SK-N-MC (cell line): Measurements from ENCODE around the gene SHMT1.
A peak's percentile ranks its signal among the peaks of the same experiment; 100 is the strongest.
"Not testable (repeated sequence)": the region's sequence is repeated elsewhere in the genome, so short reads cannot be mapped to it uniquely, and the experiment has no call there.

Source experiments
- DNase-seq: peaks from one replicate; pipeline ENCODE4 v3.0.0-alpha.2; 2011; ENCODE audit warnings: low read depth, low spot score
- H3K27ac ChIP-seq: fragments of 200-600 bp; sonication (generic); 2 replicates; pipeline ENCODE4 v1.5.1; 2016; ENCODE audit warnings: mixed run types
- H3K36me3 ChIP-seq: fragments of 200-600 bp; sonication (generic); 2 replicates; pipeline ENCODE4 v1.6.1; 2017; ENCODE audit warnings: antibody characterized with exemption, low read length, mixed read lengths; ENCODE audit not compliant: insufficient read depth
- H3K4me3 ChIP-seq: fragments of 200-600 bp; sonication (generic); 2 replicates; pipeline ENCODE4 v1.5.1; 2016
- H3K9ac ChIP-seq: fragments of 200-600 bp; sonication (generic); 2 replicates; pipeline ENCODE4 v1.8.0; 2017; ENCODE audit warnings: mixed run types, mixed read lengths; ENCODE audit not compliant: insufficient read length
- H3K9me3 ChIP-seq: fragments of 200-600 bp; sonication (generic); 2 replicates; pipeline ENCODE4 v1.6.1; 2017; ENCODE audit warnings: low read depth, mild to moderate bottlenecking, antibody characterized with exemption, low read length, moderate library complexity, mixed read lengths
- EZH2 ChIP-seq: fragments of 200-600 bp; sonication (generic); IDR thresholded peaks from one replicate; pipeline ENCODE4 v1.6.1; 2017; ENCODE audit warnings: antibody characterized with exemption
- FOXP2 ChIP-seq: optimal IDR thresholded peaks from 2 replicates; pipeline ENCODE3; 2011; ENCODE audit warnings: mild to moderate bottlenecking, moderate library complexity; ENCODE audit not compliant: insufficient read depth; ENCODE audit errors: extremely low read length, control extremely low read depth
- POLR2AphosphoS5 ChIP-seq: IDR thresholded peaks from 2 replicates; pipeline ENCODE4 v1.6.1; 2012; ENCODE audit warnings: mild to moderate bottlenecking, low read depth, low read length, borderline replicate concordance

The SHMT1 gene

GRCh38 chr17:18314059-18314730 lies 49.2 kb downstream of the SHMT1 start:
- no peaks in the 10 kb centered on the region for H3K9me3 ChIP-seq
- TF ChIP-seq FOXP2, result no peak
- no peak for TF ChIP-seq POLR2AphosphoS5
- no peak for TF ChIP-seq EZH2
- peaks cover 30% of the 10 kb centered on the region for H3K36me3 ChIP-seq
- peak overlapping the region; percentile 91 for H3K9ac ChIP-seq
- peak overlapping the region; percentile 19; the same call in 1 of the 2 replicates for H3K27ac ChIP-seq
- no peak for DNase-seq
- peak overlapping the region; percentile 96 for H3K4me3 ChIP-seq

GRCh38 chr17:18309202-18309601 lies 54.1 kb downstream of the SHMT1 start:
- Histone ChIP-seq H3K36me3 (peaks cover 63% of the 10 kb centered on the region), H3K9me3 (no peaks in the 10 kb centered on the region), H3K27ac (no peak overlapping the region), H3K4me3 (no peak overlapping the region), H3K9ac (no peak overlapping the region)
- TF ChIP-seq EZH2, result no peak
- TF ChIP-seq POLR2AphosphoS5, result no peak
- DNase-seq, result no peak

GRCh38 chr17:18303206-18303605 lies 60.1 kb downstream of the SHMT1 start:
- H3K9ac ChIP-seq, H3K9me3 ChIP-seq, DNase-seq, H3K27ac ChIP-seq, H3K4me3 ChIP-seq: not testable (repeated sequence)
- H3K36me3 ChIP-seq, result peaks cover 74% of the 10 kb centered on the region

- Histone ChIP-seq H3K4me3 (no peak overlapping the region), H3K36me3 (peaks cover 58% of the 10 kb centered on the region), H3K9me3 (no peaks in the 10 kb centered on the region), H3K27ac (no peak overlapping the region), H3K9ac (no peak overlapping the region)
- TF ChIP-seq FOXP2 (no peak), EZH2 (no peak), POLR2AphosphoS5 (no peak)
- no peak for DNase-seq
Measured at GRCh38 chr17:18300725-18301480, 62.4 kb downstream of the SHMT1 start.

GRCh38 chr17:18298061-18298460 lies 65.3 kb downstream of the SHMT1 start:
- not testable (repeated sequence) for H3K9ac ChIP-seq, DNase-seq, H3K4me3 ChIP-seq, H3K9me3 ChIP-seq, H3K27ac ChIP-seq
- H3K36me3 ChIP-seq, result peaks cover 49% of the 10 kb centered on the region

GRCh38 chr17:18291718-18292540 lies 71.4 kb downstream of the SHMT1 start:
- Histone ChIP-seq H3K9ac (no peak overlapping the region), H3K27ac (no peak overlapping the region), H3K4me3 (no peak overlapping the region), H3K36me3 (peaks cover 63% of the 10 kb centered on the region), H3K9me3 (no peaks in the 10 kb centered on the region)
- TF ChIP-seq FOXP2 (no peak), POLR2AphosphoS5 (no peak), EZH2 (no peak)
- no peak for DNase-seq

GRCh38 chr17:18285296-18285695 lies 78.1 kb downstream of the SHMT1 start:
- no peak overlapping the region for H3K9ac ChIP-seq
- DNase-seq, result no peak
- no peaks in the 10 kb centered on the region for H3K9me3 ChIP-seq
- H3K36me3 ChIP-seq, result peaks cover 83% of the 10 kb centered on the region
- no peak overlapping the region for H3K4me3 ChIP-seq
- H3K27ac ChIP-seq, result no peak overlapping the region
- TF ChIP-seq EZH2, result no peak
- TF ChIP-seq POLR2AphosphoS5, result no peak
- no peak for TF ChIP-seq FOXP2

GRCh38 chr17:18281788-18282187 lies 81.6 kb downstream of the SHMT1 start:
- no peak overlapping the region for H3K27ac ChIP-seq
- H3K9me3 ChIP-seq, result no peaks in the 10 kb centered on the region
- no peak overlapping the region for H3K9ac ChIP-seq
- no peak for TF ChIP-seq POLR2AphosphoS5
- TF ChIP-seq EZH2, result no peak
- TF ChIP-seq FOXP2, result no peak
- no peak for DNase-seq
- H3K4me3 ChIP-seq, result no peak overlapping the region
- peaks cover 77% of the 10 kb centered on the region for H3K36me3 ChIP-seq

- Histone ChIP-seq H3K9ac (no peak overlapping the region), H3K9me3 (no peaks in the 10 kb centered on the region), H3K4me3 (no peak overlapping the region), H3K27ac (no peak overlapping the region), H3K36me3 (peaks cover 81% of the 10 kb centered on the region)
- DNase-seq, result no peak
- TF ChIP-seq EZH2, result no peak
- TF ChIP-seq FOXP2, result no peak
- no peak for TF ChIP-seq POLR2AphosphoS5
Measured at GRCh38 chr17:18280766-18281371, 82.5 kb downstream of the SHMT1 start.
